ENCODE measurements around the gene HIC2. TPM values are rescaled to one million over a fixed set of nuclear protein-coding genes. Genes with fewer than 3 reads are reported as not detected.
A peak's percentile ranks its signal among the peaks of the same experiment; 100 is the strongest.
"Not testable (repeated sequence)": the region's sequence is repeated elsewhere in the genome, so short reads cannot be mapped to it uniquely, and the experiment has no call there.

HIC2 gene
- total RNA-seq, result 40.8 and 43.9 TPM in 2 replicates
- long read RNA-seq, partial matches to known transcripts, result 0 of 8 reads
- long read RNA-seq, other reads (novel, unspliced or antisense), result 8 of 8 reads

DNA sequence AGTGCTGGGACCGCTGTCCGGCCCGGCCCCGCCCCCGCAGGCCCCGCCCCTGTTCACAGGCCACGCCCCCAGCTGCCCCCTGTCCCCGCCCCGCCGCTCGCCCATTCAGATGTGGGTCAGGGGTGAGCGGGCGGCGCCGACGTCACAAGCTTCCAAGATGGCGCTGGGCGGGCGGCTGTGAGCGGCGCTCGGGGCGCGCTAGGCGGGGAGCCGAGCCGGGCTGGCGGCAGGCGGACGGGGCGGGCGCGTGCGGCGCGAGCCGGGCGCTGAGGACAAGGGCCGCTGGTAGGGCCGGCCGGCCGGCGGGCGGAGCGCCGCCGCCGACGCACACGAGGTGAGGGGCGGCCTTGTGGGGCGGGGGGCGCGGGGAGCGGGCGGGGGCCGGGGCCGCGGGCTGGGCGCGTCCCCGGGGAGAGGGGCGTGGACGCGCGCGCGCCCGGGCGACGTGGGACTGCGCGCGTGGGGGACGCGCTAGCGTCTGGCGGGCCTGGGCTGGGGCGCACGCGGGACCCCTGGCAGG is at the start of gene HIC2:
Gene HIC2, plus strand, starts transcription at position 145 of the 520 bp plus-strand sequence. CDS start 25,461 bp downstream, outside the sequence.
- H3K36me3 Mint-ChIP-seq (ENCODE audit: insufficient read depth); DNase-seq (ENCODE audit: low spot score, unreplicated experiment); H3K4me1 Mint-ChIP-seq (ENCODE audit: low read depth); H3K27me3 Mint-ChIP-seq; H3K9me3 Mint-ChIP-seq (ENCODE audit: low read depth): not testable (repeated sequence)
- Mint-ChIP-seq H3K27ac (peak within 1 kb of the TSS; percentile 87), H3K4me3 (ENCODE audit: low read depth) (peak within 1 kb of the TSS; percentile 70)

GRCh38 chr22:21368603-21369310 is 48.4 kb upstream of the HIC2 start:
- not testable (repeated sequence) for H3K36me3 Mint-ChIP-seq (ENCODE audit: insufficient read depth); H3K4me3 Mint-ChIP-seq (ENCODE audit: low read depth); H3K9me3 Mint-ChIP-seq (ENCODE audit: low read depth); H3K27ac Mint-ChIP-seq; H3K27me3 Mint-ChIP-seq; DNase-seq (ENCODE audit: low spot score, unreplicated experiment); H3K4me1 Mint-ChIP-seq (ENCODE audit: low read depth)

- not testable (repeated sequence) for DNase-seq (ENCODE audit: low spot score, unreplicated experiment); H3K27ac Mint-ChIP-seq; H3K9me3 Mint-ChIP-seq (ENCODE audit: low read depth); H3K36me3 Mint-ChIP-seq (ENCODE audit: insufficient read depth); H3K27me3 Mint-ChIP-seq; H3K4me1 Mint-ChIP-seq (ENCODE audit: low read depth); H3K4me3 Mint-ChIP-seq (ENCODE audit: low read depth)
Measured at GRCh38 chr22:21375880-21376279, 41.3 kb upstream of the HIC2 start.

DNA sequence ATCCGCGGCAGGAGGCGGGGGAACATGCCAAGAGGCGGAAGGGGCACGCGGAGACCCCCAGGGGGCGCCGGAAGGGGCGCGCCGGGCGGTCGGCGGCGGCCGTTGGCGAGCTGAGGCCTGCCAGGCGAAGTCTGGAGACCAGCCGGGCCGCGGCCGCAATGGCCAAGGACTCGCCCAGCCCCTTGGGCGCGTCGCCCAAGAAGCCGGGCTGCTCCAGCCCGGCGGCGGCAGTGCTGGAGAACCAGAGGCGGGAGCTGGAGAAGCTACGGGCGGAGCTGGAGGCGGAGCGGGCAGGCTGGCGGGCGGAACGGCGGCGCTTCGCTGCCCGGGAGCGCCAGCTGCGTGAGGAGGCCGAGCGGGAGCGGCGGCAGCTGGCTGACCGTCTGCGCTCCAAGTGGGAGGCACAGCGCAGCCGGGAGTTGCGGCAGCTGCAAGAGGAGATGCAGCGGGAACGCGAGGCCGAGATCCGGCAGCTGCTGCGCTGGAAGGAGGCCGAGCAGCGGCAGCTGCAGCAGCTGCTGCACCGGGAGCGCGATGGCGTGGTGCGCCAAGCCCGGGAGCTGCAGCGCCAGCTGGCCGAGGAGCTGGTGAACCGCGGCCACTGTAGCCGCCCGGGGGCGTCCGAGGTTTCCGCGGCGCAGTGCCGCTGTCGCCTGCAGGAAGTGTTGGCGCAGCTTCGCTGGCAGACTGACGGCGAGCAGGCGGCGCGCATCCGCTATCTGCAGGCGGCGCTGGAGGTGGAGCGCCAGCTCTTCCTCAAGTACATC is 33.3 kb upstream of the HIC2 start, which contains the start of gene RIMBP3B:
Gene RIMBP3B, plus strand, starts transcription at position 51 of the 767 bp plus-strand sequence. Its CDS starts 108 bp downstream, at position 159.
- H3K27ac Mint-ChIP-seq; H3K9me3 Mint-ChIP-seq (ENCODE audit: low read depth); H3K4me1 Mint-ChIP-seq (ENCODE audit: low read depth); H3K36me3 Mint-ChIP-seq (ENCODE audit: insufficient read depth); H3K27me3 Mint-ChIP-seq; H3K4me3 Mint-ChIP-seq (ENCODE audit: low read depth); DNase-seq (ENCODE audit: low spot score, unreplicated experiment): not testable (repeated sequence)

GRCh38 chr22:21384468-21385357 is 32.5 kb upstream of the HIC2 start:
- not testable (repeated sequence) for H3K9me3 Mint-ChIP-seq (ENCODE audit: low read depth); H3K27ac Mint-ChIP-seq; H3K27me3 Mint-ChIP-seq; H3K36me3 Mint-ChIP-seq (ENCODE audit: insufficient read depth); H3K4me3 Mint-ChIP-seq (ENCODE audit: low read depth); DNase-seq (ENCODE audit: low spot score, unreplicated experiment); H3K4me1 Mint-ChIP-seq (ENCODE audit: low read depth)

DNA sequence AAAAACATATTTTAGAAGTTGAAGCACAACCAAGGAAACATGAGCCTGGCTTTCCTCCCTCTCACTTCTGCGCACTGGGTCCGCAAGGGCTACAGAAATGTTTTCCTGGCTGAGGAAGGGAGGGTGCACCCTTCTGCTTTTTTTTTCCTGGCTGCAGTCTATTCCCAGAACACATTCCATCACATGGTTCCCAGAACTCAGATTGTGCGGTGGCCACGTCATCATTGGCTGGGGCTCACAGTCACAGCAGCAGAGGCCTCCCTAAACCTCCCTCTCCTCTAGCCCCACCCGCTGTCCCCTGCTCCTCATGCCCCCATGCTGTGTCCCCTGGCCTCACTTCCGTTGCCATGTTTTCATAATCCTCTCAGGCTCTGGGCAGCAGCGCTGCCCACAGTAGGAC is 27.7 kb upstream of the HIC2 start:
- H3K9me3 Mint-ChIP-seq (ENCODE audit: low read depth); H3K27ac Mint-ChIP-seq; H3K4me1 Mint-ChIP-seq (ENCODE audit: low read depth); DNase-seq (ENCODE audit: low spot score, unreplicated experiment); H3K4me3 Mint-ChIP-seq (ENCODE audit: low read depth); H3K27me3 Mint-ChIP-seq; H3K36me3 Mint-ChIP-seq (ENCODE audit: insufficient read depth): not testable (repeated sequence)

DNA sequence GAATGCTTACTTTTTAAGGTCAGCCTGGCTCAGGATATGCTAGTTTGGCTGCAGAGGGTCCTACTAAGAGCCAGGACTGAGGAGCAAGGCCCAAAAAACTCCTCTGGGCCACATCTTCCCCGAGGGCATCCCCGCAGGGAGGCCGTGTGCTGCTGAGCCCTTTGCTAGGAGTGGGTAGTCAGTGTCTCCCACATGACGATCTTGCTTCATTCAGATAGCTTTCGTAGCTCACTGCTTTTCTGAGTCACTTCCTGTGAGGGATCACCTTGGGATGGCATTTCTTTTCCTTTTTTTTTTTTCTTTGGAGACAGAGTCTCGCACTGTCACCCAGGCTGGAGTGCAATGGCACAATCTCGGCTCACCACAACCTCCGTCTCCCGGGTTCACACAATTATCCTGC is 27.2 kb upstream of the HIC2 start:
- not testable (repeated sequence) for DNase-seq (ENCODE audit: low spot score, unreplicated experiment); H3K4me3 Mint-ChIP-seq (ENCODE audit: low read depth); H3K4me1 Mint-ChIP-seq (ENCODE audit: low read depth); H3K27me3 Mint-ChIP-seq; H3K9me3 Mint-ChIP-seq (ENCODE audit: low read depth); H3K27ac Mint-ChIP-seq; H3K36me3 Mint-ChIP-seq (ENCODE audit: insufficient read depth)

DNA sequence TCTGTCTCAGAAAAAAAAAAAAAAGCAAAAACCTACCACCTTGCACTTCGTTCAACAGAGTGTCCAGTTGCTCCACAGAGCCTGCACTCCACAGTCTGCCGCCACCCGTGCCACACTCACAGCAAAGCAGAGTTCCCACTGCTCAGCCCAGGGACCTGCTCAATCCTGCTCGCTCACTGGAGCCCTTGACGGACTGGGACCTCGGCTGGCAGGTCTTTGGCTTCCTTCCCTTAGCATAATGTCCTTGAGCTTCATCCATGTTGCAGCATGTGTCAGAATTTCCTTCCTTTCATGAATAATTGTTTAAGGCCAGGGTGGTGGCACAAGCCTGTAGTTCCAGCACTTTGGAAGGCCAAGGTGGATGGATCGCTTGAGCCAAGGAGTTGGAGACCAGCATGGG is 22.6 kb upstream of the HIC2 start:
- not testable (repeated sequence) for H3K9me3 Mint-ChIP-seq (ENCODE audit: low read depth); H3K4me3 Mint-ChIP-seq (ENCODE audit: low read depth); H3K27me3 Mint-ChIP-seq; H3K36me3 Mint-ChIP-seq (ENCODE audit: insufficient read depth); DNase-seq (ENCODE audit: low spot score, unreplicated experiment); H3K27ac Mint-ChIP-seq; H3K4me1 Mint-ChIP-seq (ENCODE audit: low read depth)

- H3K4me1 Mint-ChIP-seq (ENCODE audit: low read depth); H3K9me3 Mint-ChIP-seq (ENCODE audit: low read depth); H3K27me3 Mint-ChIP-seq; DNase-seq (ENCODE audit: low spot score, unreplicated experiment); H3K36me3 Mint-ChIP-seq (ENCODE audit: insufficient read depth); H3K4me3 Mint-ChIP-seq (ENCODE audit: low read depth); H3K27ac Mint-ChIP-seq: not testable (repeated sequence)
Measured at GRCh38 chr22:21401197-21401969, 15.8 kb upstream of the HIC2 start.

GRCh38 chr22:21402763-21403314 is 14.3 kb upstream of the HIC2 start:
- H3K27me3 Mint-ChIP-seq; H3K9me3 Mint-ChIP-seq (ENCODE audit: low read depth); H3K4me1 Mint-ChIP-seq (ENCODE audit: low read depth); H3K36me3 Mint-ChIP-seq (ENCODE audit: insufficient read depth); H3K27ac Mint-ChIP-seq; H3K4me3 Mint-ChIP-seq (ENCODE audit: low read depth); DNase-seq (ENCODE audit: low spot score, unreplicated experiment): not testable (repeated sequence)

DNA sequence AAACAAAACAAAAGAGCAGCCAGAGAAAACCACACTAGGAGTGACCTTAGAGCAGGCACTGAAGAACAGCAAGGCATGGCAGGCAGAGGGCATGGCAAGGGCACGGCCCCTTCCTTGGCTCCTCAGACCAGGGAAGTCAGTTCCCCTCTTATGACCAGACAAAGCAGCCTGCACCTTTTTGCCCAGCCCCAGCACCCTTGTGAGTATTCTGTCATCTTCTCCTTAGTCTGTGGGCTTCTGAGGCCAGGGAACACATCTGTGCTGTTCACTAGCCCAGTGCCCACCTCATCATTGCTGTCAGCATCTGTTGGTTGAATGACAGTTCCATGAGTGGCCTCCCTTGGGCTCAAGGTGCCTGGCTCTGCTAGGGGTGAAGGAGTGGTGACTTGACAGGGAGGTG is 10.0 kb upstream of the HIC2 start:
- H3K27me3 Mint-ChIP-seq; H3K27ac Mint-ChIP-seq; H3K36me3 Mint-ChIP-seq (ENCODE audit: insufficient read depth); H3K9me3 Mint-ChIP-seq (ENCODE audit: low read depth); DNase-seq (ENCODE audit: low spot score, unreplicated experiment); H3K4me3 Mint-ChIP-seq (ENCODE audit: low read depth); H3K4me1 Mint-ChIP-seq (ENCODE audit: low read depth): not testable (repeated sequence)

GRCh38 chr22:21407792-21408191 is 9.4 kb upstream of the HIC2 start:
- not testable (repeated sequence) for H3K27ac Mint-ChIP-seq; H3K4me1 Mint-ChIP-seq (ENCODE audit: low read depth); DNase-seq (ENCODE audit: low spot score, unreplicated experiment); H3K36me3 Mint-ChIP-seq (ENCODE audit: insufficient read depth); H3K27me3 Mint-ChIP-seq; H3K4me3 Mint-ChIP-seq (ENCODE audit: low read depth); H3K9me3 Mint-ChIP-seq (ENCODE audit: low read depth)
